NCI-H82 treated with DMSO at 0.1 percent for 48 hours (cell line): ENCODE results near the gene GSTT2B.
"Not testable (repeated sequence)": the region's sequence is repeated elsewhere in the genome, so short reads cannot be mapped to it uniquely, and the experiment has no call there.

Source experiments
- DNase-seq: peaks from one replicate; lab custom pipeline; 2025; ENCODE audit not compliant: unreplicated experiment; lab: John Stamatoyannopoulos, UW

The GSTT2B gene, protein sequence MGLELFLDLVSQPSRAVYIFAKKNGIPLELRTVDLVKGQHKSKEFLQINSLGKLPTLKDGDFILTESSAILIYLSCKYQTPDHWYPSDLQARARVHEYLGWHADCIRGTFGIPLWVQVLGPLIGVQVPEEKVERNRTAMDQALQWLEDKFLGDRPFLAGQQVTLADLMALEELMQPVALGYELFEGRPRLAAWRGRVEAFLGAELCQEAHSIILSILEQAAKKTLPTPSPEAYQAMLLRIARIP

GRCh38 chr22:23961084-23961771, at the start of gene GSTT2B:
Gene GSTT2B, minus strand, starts transcription at chr22:23961195. Its CDS starts 64 bp downstream, at chr22:23961131.
- not testable (repeated sequence) for DNase-seq

DNA sequence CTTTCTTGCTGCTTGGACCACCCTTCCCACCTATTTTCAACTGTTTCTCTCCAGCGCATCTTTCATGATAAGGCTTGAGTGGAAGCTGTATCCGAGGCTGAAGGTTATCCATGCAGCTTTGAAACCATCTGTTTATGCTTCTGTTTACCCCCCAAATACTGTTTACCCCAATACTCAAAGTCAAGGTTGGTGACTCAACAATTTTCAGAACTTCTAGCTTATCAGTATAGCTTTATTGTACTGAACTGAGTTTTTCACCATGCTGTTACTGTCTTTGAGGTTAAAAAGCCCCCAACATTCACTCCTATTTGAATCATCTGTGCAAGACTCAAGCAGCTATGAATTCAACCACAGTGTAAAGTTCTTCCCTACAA, 49.0 kb upstream of the GSTT2B start:
- no peak for DNase-seq

GRCh38 chr22:24009227-24010017, 48.4 kb upstream of the GSTT2B start:
- no peak for DNase-seq

GRCh38 chr22:24008381-24009226, 47.6 kb upstream of the GSTT2B start:
- no peak for DNase-seq

- DNase-seq: no peak
Observed at GRCh38 chr22:24008022-24008283, 47.0 kb upstream of the GSTT2B start.

GRCh38 chr22:24007253-24008021, 46.4 kb upstream of the GSTT2B start:
- no peak for DNase-seq

DNA sequence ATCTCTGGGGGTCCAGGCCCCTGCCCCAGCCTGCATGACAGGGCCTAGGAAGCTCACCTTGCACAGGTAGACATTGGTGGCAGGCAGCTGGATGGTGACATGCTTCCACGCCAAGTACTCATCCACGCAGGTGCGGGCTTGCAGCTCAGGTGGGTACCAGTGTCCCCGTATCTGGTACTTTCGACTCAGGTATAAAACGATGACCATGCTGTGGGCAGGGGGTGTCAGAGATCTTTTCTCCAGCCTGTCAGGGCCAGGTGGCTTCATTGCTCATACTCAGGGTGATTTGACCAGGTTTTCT, 45.9 kb upstream of the GSTT2B start:
- no peak for DNase-seq

DNA sequence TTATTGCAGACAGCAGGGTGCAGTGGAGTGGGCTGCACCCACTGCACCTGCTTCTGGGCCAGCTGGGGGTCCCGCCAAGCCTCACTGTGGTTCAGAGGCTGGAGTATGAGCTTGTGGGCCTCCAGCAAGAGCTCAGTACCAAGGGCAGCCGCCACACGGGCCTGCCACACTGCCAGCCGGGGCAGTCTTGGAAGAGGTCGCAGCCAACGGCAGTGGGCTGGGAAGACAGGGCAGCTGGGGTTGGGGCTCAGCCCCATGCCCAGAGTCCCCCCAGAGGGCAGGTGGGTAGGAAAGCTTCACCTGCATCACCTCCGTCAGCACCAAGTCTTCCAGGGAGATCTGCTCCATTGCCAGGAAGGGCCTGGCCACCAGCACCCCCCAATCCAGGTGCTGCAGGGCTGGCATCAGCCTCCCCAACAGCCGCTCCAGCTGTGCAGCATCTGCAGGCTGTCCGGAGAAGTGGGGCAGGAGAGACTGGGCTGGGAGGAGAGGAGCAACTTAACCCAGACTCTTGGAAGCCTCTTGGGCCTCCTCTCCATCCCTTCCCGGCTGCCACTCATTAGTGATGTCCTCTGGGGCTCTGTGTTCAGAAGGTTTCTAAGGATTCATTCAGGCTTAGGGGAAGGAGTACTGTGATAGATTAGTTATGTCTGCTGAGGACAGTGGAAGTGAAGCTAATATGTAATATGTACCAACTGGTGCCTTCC, 45.4 kb upstream of the GSTT2B start:
- DNase-seq: no peak

DNA sequence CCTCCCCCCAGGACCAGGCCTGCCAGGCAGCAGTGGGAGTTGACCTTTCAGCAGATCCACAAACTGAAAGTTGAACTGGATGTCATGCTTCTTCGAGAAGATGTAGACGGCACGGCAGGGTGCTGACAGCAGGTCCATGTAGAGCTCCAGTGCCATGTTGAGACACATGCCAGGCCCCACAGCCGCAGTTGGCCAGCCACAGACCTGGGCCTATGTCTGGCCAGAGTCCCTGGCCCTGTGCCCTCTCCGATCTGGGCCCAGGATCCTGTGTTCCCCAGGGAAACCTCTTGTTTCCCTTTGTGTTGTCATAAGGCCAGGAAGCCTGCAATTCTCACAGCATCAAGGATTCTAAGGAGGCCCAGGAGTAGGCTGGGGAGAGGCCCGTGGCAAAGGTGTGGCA, 44.2 kb upstream of the GSTT2B start, which contains the start of gene GSTT4:
Gene GSTT4 (minus strand): TSS at position 253 of the 400 bp plus-strand sequence. CDS start 97 bp downstream, at position 156.
- no peak for DNase-seq

GRCh38 chr22:24003887-24004286, 42.9 kb upstream of the GSTT2B start:
- DNase-seq: no peak

DNA sequence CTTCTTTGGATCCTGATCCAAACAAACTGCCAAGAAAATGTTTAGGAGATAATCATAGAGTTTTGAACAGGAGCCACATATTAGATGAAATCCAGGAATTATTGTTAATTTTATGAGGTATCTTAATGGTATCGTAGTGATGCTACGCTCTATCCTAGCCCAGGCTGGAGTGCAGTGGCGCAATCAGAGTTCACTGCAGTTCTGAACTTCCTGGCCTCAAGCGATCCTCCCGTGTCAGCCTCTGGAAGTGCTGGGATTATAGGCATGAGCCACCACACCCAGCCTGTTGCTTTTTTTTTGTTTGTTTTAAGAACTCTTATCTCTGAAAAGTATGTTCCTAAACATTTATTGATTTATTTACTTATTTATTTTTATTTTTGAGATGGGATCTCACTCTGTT, 41.9 kb upstream of the GSTT2B start:
- no peak for DNase-seq

- DNase-seq: no peak
Observed at GRCh38 chr22:24002272-24002671, 41.3 kb upstream of the GSTT2B start.

GRCh38 chr22:24001314-24001713, 40.3 kb upstream of the GSTT2B start:
- no peak for DNase-seq

DNA sequence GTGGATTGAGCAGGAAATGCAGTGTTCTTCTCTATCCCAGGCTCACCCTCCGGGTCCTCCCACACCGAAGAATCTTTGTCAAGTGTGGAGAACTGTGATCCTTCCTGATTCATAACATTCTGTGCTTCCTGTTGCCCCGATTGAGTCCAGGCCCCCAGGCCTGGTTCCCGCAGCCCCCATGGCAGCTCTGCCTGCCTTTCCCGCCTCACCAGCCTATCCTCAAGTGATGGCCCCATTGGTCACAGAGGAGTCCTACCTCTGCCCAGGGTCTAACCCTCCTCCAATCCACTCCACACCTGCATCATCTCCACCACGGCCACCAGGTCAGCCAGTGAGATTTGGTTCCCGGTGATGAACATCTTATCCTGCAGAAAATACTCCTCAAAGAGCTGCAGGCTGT, 38.8 kb upstream of the GSTT2B start:
- not testable (repeated sequence) for DNase-seq

DNA sequence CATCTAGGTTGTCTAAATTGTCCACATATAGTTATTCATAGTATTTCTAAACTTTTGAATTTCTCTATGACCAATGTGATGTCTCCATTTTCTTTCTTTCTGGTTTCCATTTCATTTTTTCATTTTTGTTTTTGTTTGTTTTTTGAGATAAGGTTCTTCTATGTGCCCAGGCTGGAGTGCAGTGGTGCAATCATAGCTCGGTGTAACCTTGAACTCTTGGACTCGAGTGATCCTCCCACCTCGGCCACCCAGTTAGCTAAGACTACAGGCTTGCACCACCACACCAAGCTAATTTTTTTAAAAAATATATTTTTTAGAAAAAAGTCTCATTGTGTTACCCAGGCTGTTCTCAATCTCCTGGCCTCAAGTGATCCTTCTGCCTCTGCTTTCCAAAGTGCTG, 36.1 kb upstream of the GSTT2B start:
- no peak for DNase-seq

- not testable (repeated sequence) for DNase-seq
Observed at GRCh38 chr22:23993581-23994177, 32.7 kb upstream of the GSTT2B start.

- DNase-seq: not testable (repeated sequence)
Observed at GRCh38 chr22:23993080-23993479, 32.1 kb upstream of the GSTT2B start.

- not testable (repeated sequence) for DNase-seq
Observed at GRCh38 chr22:23989583-23990244, 28.7 kb upstream of the GSTT2B start.

DNA sequence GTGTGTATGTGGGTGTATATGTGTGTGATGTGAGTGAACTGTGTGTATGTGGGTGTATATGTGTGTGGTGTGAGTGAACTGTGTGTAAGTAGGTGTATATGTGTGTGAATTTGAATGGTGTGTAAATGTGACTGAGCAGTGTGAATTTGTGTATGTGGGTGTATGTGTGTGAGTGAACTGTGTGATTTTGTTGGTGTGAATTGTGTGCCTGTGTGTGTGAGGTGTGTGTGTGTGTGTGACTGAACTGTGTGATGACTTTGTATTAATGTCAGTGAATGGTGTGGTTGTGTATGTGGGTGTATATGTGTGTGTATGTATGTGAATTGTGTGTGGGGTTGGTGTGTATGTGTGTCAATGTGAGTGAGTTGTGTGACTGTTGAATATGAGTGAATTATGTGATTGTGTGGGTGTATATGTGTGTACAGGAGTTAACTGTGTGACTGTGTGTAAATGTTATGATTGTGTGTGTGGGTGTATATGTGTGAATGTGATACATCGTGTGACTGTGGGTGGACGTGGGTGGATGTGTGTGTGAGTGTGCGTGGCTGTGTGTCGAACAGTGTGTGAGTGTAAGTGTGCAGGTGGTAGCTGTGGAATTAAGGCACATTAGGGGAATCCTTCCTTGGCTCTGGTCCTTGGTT, 25.7 kb upstream of the GSTT2B start:
- DNase-seq: not testable (repeated sequence)
